C4-2B (cell line): ENCODE data around the gene PRSS3.

Source experiments
- CTCF ChIP-seq: fragments of 450-650 bp; conservative IDR thresholded peaks from 2 replicates; pipeline ENCODE4 v1.5.1; 2017; ENCODE audit warnings: mild to moderate bottlenecking
- ZFX ChIP-seq: fragments of 450-650 bp; IDR thresholded peaks from 2 replicates; pipeline ENCODE4 v1.6.1; 2017

DNA sequence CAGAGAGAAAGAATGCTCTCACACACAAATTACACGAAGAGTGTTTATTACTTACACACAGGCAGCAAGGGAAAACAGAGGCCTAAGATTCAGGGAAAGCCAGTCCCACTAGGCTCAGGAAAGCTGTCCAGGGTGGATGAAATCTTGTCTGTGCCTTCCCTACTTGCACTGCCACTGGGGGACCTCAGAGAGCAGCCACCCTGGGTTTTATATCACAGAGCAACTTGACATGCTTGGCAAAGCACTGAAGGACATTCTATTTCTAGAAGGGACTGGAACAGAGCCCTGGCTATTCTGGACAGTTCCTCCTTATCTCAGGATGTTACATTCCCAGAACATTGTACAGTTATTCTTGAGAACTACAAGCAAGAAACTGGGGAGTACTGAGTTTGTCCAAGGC is 7.5 kb upstream of the PRSS3 start:
- TF ChIP-seq CTCF (no peak), ZFX (no peak)
